Measurements from ENCODE around the gene TMEM238L. TPM values are rescaled to one million over a fixed set of nuclear protein-coding genes. Genes with fewer than 3 reads are reported as not detected.

TMEM238L gene
- total RNA-seq, 1 donor from 2014 or later, result not detected

- Histone ChIP-seq H3K9me3 (peaks cover 0 to 3% of the 10 kb centered on the region in 2 donors), H3K36me3 (no peaks in the 10 kb centered on the region), H3K4me1 (no peaks in the 10 kb centered on the region), H3K4me3 (no peak overlapping the region), H3K27me3 (no peaks in the 10 kb centered on the region), H3K27ac (no peak overlapping the region)
- no peak for DNase-seq (ENCODE audit: low spot score in 2 of 2)
- no peak for TF ChIP-seq CTCF (IDR thresholded peaks at IDR 0.05)
- intact Hi-C loops (cut with DNase I), result no loop called here
These were observed 26.0 kb downstream of the TMEM238L start for GRCh38 chr17:10777890-10778289.

GRCh38 chr17:10777131-10777807 is 26.6 kb downstream of the TMEM238L start:
- intact Hi-C loops (cut with DNase I), result no loop called here
- Histone ChIP-seq H3K4me3 (no peak overlapping the region), H3K27ac (no peak overlapping the region), H3K4me1 (no peaks in the 10 kb centered on the region), H3K27me3 (no peaks in the 10 kb centered on the region), H3K9me3 (peaks cover 0 to 7% of the 10 kb centered on the region in 2 donors), H3K36me3 (no peaks in the 10 kb centered on the region)
- no peak for TF ChIP-seq CTCF (IDR thresholded peaks at IDR 0.05)
- DNase-seq (ENCODE audit: low spot score in 2 of 2), result no peak

GRCh38 chr17:10776381-10776780 is 27.5 kb downstream of the TMEM238L start:
- no peak for TF ChIP-seq CTCF (IDR thresholded peaks at IDR 0.05)
- intact Hi-C loops (cut with DNase I), result no loop called here
- DNase-seq (ENCODE audit: low spot score in 2 of 2), result no peak
- Histone ChIP-seq H3K27me3 (no peaks in the 10 kb centered on the region), H3K9me3 (peaks cover 0 to 7% of the 10 kb centered on the region in 2 donors), H3K4me3 (no peak overlapping the region), H3K27ac (no peak overlapping the region), H3K4me1 (no peaks in the 10 kb centered on the region), H3K36me3 (no peaks in the 10 kb centered on the region)

GRCh38 chr17:10775740-10776356 is 28.1 kb downstream of the TMEM238L start:
- H3K4me3 ChIP-seq, result no peak overlapping the region
- TF ChIP-seq CTCF (IDR thresholded peaks at IDR 0.05), result no peak
- H3K36me3 ChIP-seq, result no peaks in the 10 kb centered on the region
- no peak overlapping the region for H3K27ac ChIP-seq
- H3K27me3 ChIP-seq, result no peaks in the 10 kb centered on the region
- no peak for DNase-seq (ENCODE audit: low spot score in 2 of 2)
- intact Hi-C loops (cut with DNase I), result no loop called here
- H3K9me3 ChIP-seq, result peaks cover 0 to 7% of the 10 kb centered on the region in 2 donors
- H3K4me1 ChIP-seq, result no peaks in the 10 kb centered on the region

- Histone ChIP-seq H3K27me3 (no peaks in the 10 kb centered on the region), H3K9me3 (peaks cover 0 to 7% of the 10 kb centered on the region in 2 donors), H3K4me1 (no peaks in the 10 kb centered on the region), H3K36me3 (no peaks in the 10 kb centered on the region), H3K27ac (no peak overlapping the region), H3K4me3 (no peak overlapping the region)
- intact Hi-C loops (cut with DNase I), result no loop called here
- TF ChIP-seq CTCF (IDR thresholded peaks at IDR 0.05), result no peak
- no peak for DNase-seq (ENCODE audit: low spot score in 2 of 2)
These were observed 28.8 kb downstream of the TMEM238L start for GRCh38 chr17:10775058-10775457.

Data from ascending aorta (tissue), 2 donors.